ENCODE results near the gene MGAT5. TPM values are rescaled to one million over a fixed set of nuclear protein-coding genes. Genes with fewer than 3 reads are reported as not detected.

MGAT5 gene
- polyA plus RNA-seq, 1 donor = 46.5 TPM

GRCh38 chr2:134335601-134336000 is 81.7 kb downstream of the MGAT5 start:
- no peak for DNase-seq

DNA sequence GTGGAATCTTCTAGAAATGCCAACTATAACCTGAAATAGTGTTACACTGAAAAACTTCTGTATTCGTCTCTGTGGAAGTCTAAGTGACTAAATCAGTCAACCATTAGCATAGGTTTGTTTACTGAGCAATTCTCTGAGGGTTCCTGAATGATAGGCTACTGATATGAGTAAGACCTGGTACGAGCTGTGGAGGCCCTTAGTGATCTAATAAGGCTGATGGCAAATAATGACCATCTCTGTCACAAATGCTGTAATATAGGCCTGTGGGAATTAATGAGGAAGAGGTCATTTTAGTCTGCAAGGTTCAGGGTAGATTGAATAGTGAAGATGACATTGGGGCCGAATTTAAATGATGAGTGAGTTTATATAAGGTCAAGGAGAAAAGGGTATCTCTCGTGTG is 82.5 kb downstream of the MGAT5 start:
- DNase-seq = no peak

DNA sequence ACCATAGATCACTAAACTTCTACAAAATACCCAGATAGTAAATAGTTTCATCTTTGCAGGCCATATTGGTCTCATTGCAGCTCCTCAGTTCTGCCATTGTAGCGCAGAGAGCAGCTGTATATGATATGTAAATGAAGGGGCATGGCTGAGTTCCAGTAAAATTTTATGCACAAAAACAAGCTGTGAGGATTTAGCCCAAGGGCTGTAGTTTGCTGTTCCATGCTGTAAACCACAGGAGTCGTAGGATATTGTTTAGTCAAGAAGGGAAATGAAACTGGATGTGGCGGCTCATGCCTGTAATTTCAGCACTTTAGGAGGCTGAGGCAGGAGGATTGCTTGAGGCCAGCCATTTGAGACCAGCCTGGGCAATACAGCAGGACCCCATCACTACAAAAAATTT is 83.0 kb downstream of the MGAT5 start:
- no peak for DNase-seq

DNA sequence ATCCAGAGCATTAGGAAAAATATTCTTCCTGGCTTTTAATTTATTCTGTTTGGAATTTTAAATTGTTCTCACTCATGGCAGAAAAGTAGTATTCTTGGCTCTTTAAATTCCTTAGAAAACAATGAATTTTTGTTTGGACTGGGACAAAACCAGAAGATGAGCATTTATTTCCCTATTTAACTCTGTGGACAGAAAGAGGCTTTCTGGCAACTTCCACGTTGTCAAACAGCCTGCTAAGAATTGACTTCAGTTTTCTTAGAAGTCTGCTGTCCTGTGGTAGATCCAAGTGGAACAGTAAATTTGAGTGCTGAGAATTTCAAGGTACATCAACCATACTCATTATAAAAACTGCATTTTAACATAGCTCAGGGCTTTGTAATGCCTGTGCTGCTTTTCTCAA is 83.8 kb downstream of the MGAT5 start:
- DNase-seq = no peak

DNA sequence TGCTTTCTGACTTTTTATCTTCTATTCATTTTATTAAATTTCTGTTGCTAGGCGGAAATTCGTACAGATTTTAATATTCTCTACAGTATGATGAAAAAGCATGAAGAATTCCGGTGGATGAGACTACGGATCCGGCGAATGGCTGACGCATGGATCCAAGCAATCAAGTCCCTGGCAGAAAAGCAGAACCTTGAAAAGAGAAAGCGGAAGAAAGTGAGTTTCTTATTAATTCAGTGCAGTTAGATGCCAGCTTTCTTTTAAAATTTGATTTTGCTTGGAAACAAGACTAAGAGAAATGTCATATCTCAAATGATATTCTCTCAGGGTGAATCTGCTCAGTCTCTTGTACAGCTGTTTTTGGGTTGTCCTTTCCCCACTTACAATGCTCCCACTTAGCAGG is 84.3 kb downstream of the MGAT5 start:
- no peak for DNase-seq

GRCh38 chr2:134341476-134341875 is 87.6 kb downstream of the MGAT5 start:
- peak; percentile 14 for DNase-seq

GRCh38 chr2:134344954-134345697 is 91.3 kb downstream of the MGAT5 start:
- DNase-seq = no peak

DNA sequence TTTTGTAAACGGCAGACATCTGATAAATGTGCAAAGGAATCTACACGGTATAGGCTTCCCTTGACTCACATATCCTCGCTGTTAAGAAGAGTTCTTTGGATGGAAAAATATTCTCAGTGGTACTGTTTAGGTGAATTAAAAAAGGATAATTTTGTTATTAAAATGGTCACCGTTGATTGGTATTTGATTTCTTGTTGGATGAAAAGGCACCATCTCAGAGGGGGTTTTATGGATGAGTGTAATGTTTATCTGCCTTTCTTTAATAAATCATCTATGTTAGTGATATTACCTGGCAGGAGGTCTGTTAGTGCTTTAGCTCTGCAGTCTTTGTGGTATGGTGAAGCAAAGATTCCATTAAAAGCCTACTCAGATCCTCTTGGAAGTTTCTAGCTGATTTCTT is 92.3 kb downstream of the MGAT5 start:
- no peak for DNase-seq

GRCh38 chr2:134347756-134348155 is 93.9 kb downstream of the MGAT5 start:
- no peak for DNase-seq

DNA sequence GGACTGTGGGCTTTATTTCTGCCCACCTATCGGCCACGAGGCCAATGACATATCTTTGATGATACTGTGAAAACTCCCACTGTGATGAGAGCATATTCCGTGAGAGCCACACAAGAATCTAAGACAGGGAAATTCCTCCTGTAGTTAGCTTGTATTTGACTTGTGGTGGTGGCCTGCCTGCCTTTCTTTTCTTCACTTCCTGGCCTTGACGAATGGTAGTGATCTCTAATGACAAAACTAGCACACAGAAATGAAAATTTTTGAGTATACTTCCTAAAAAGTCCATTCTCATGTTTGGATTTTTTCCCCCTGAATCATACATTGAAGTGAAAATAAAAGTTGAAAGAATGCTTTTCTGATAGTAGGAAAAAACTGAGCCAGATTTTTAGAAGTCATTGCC is 94.4 kb downstream of the MGAT5 start:
- DNase-seq = no peak

DNA sequence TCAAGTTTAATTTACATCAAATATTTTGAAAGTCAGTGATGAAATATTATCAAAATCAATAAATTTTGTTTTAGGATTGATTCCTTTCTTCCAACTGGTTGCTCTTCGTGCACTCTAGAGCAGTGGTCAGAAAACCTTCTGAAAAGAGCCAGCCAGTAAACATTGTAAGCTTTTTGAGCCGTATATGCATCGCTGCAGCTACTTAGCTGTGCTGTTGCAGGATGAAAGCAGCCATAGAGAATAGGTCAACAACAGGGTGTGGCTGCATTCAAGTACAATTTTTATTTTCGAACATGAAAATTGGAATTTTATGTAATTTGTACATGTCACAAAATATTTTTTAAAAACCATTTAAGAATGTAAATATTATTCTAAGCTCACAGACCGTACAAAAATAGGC is 94.9 kb downstream of the MGAT5 start:
- DNase-seq = no peak

GRCh38 chr2:134351016-134351415 is 97.1 kb downstream of the MGAT5 start:
- DNase-seq = no peak

- DNase-seq = no peak
Measured at GRCh38 chr2:134351899-134352298, 98.0 kb downstream of the MGAT5 start.

DNA sequence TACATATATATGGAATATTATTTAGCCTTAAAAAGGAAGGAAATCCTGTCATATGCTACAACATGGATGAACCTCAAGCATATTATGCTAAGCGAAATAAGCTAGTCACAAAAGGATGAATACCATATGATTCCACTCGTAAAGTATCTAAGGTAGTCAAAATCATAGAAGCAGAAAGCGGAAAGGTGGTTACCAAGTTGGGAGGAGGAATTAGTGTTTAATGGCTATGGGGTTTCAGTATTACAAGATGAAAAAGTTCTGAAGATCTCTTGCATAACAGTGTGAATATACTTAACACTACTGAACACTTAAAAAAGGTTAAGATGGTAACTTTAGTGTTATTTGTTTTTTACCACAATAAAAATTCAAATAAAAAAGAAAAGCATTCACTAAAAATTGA is 99.0 kb downstream of the MGAT5 start:
- no peak for DNase-seq

GRCh38 chr2:134354611-134355010 is 100.7 kb downstream of the MGAT5 start:
- no peak for DNase-seq

- no peak for DNase-seq
Measured at GRCh38 chr2:134357814-134358213, 103.9 kb downstream of the MGAT5 start.

DNA sequence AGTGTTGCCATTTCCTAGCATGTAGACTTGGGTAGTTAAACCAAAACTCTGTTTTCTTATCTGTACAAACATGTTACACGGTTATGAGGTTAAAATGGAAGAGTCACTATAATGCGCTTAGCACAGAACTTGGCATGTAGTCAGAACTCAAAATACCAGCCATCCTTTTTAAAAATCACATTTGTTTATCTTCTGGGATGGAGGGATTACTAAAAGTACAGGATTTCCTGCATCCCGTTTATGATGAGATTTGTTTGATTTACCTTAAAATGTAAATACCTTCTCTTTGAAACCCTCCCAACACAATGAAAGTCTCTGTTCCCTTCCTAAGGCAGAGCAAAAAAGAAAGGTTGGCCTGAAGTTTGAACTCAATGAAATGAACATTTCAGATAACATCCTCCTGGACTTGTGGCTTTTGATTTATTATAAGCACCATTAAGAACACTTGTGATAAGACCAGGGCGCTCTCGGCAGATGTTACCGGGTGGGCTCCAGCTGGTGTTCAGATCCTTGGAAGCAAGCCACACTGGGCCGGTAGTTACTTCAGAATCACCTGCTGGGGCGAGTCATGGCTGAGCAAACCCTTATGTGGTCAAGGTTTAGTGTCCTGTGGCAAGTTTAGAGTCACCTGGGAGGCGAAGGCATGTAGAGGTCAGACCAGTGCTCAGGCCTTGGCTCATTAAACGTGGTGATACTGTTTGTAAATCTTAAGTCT is 105.7 kb downstream of the MGAT5 start:
- DNase-seq = no peak

DNA sequence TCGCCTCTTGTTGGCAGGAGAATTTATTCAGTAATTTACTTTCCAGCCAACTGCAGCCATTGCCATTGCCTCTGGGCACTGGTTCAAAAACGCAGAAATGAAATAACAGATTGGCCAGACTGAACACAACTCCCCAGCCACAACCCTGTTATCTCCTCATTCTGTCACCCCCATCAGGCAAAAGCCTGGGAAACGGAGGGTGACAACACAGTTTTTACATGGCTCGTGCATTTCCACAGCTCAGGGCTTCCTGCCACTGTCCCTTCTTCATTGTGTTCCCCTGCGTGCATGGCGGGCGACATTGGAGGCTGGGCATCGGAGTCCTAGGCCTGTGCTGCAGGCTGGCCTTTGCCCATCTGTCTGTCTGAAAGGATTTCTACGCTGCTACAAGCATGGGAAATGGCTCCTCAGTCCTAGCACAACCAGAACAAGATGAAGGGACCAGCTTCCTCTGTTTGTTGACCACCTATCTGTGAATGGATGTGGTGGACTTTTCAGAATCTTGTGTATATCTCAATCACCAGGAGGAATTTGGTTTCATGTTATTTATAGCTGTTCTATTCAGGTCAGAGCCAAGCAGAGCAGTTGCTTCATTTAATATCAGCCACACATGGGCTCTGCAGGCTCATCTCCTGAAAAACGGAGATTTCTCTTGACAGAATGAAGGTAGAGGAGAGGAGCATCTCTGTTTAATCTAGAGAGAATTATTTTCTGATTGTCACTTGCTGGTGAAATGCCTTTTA is 107.0 kb downstream of the MGAT5 start:
- DNase-seq = no peak

- no peak for DNase-seq
Measured at GRCh38 chr2:134361648-134362047, 107.8 kb downstream of the MGAT5 start.

- no peak for DNase-seq
Measured at GRCh38 chr2:134362152-134362668, 108.3 kb downstream of the MGAT5 start.

- DNase-seq = no peak
Measured at GRCh38 chr2:134362740-134363139, 108.9 kb downstream of the MGAT5 start.

DNA sequence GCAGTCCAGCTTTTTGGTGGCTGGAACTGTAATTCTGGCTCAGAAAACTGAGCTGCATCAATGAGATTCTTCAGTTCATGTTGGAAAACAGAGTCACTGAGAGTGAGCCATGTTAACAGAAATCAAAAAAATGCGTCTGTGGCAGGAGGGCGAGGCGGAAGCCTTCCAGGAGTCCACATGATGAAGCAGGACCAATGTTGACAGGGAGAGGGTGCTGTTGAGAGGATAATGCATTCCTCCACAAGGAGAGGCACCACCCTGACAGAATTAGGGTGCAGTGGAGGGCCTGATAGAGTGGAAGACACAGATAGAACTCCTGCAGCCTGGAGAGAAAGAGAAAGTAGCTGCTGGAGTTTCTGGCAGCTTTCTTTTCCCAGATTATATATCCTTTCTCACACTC is 111.5 kb downstream of the MGAT5 start:
- no peak for DNase-seq

DNA sequence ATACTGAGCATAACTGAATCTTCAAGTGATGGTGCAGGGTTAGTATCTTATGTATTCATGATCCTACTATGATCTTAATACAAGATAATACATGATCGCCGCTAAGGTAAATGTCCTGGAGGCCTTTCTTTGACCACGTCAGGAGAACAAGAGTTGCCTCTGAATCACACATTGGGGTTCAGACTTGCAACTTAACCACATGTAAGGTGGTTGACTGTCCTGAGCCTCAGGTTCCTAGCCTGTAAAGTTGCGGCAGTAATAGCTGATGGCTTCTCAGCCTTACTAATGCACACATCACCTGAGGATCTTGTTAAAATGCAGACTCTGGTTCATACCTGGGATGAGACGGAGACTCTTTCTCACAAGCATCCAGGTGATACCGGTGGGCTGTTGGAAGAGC is 112.5 kb downstream of the MGAT5 start:
- DNase-seq = no peak
